Endothelial cell of umbilical vein (primary cell): ENCODE measurements around the gene HPS4. TPM values are rescaled to one million over a fixed set of nuclear protein-coding genes. Genes with fewer than 3 reads are reported as not detected.

Source experiments
- BruUV-seq: library from RNA; stranded (reverse); fragments of 400-500 nt; replicated peaks from 2 replicates; lab custom pipeline; 2021; lab: Mats Ljungman, UMichigan
- CTCF ChIA-PET: fragments of 300-600, 350-600 bp; sonication (Branson Sonifier 250); formaldehyde crosslinking; loops from one replicate; lab custom pipeline; 2021; ENCODE audit warnings: antibody characterized with exemption, inconsistent platforms; lab: Charles Lee
- POLR2A ChIA-PET: fragments of 300-600, 350-600 bp; sonication (Branson Sonifier 250); formaldehyde crosslinking; loops from one replicate; lab custom pipeline; 2021; ENCODE audit warnings: antibody characterized with exemption, inconsistent platforms; lab: Charles Lee
- DNase-seq: peaks from one replicate; pipeline ENCODE4 v3.0.0-alpha.2; 2011; ENCODE audit warnings: low read depth, low spot score
- FAIRE-seq: peaks from 2 replicates; lab custom pipeline; 2011; peaks lifted over from hg19 to GRCh38; lab: Jason Lieb, UNC
- H2AFZ ChIP-seq: 2 replicates; pipeline ENCODE4 v1.6.0; 2012; ENCODE audit warnings: low read depth, low read length, control low read depth, inconsistent platforms
- H3K27ac ChIP-seq: 2 replicates; pipeline ENCODE4 v1.5.1; 2011; ENCODE audit warnings: low read depth, mild to moderate bottlenecking, control low read depth, low read length, moderate library complexity; ENCODE audit not compliant: insufficient read depth
- H3K27me3 ChIP-seq, 2 experiments: 2 replicates each; pipeline versions ENCODE4 v1.6.0 to v1.6.1; 2011; ENCODE audit warnings: low read length in 2 of 2, mixed read lengths in 1 of 2; ENCODE audit not compliant: control insufficient read depth in 2 of 2, insufficient read depth in 2 of 2
- H3K36me3 ChIP-seq, 2 experiments: 2 replicates in 1 of 2; 3 replicates in 1 of 2; pipeline ENCODE4 v1.5.1; 2011; ENCODE audit warnings: low read length in 2 of 2, mild to moderate bottlenecking in 1 of 2, moderate library complexity in 1 of 2; ENCODE audit not compliant: control insufficient read depth in 2 of 2, insufficient read depth in 2 of 2; ENCODE audit errors: extremely low read depth in 1 of 2
- H3K4me1 ChIP-seq: 3 replicates; pipeline ENCODE4 v1.5.1; 2011; ENCODE audit warnings: mild to moderate bottlenecking, low read length; ENCODE audit not compliant: control insufficient read depth, insufficient read depth; ENCODE audit errors: extremely low read depth
- H3K4me2 ChIP-seq: 2 replicates; pipeline ENCODE4 v1.6.1; 2011; ENCODE audit warnings: low read length, control low read depth, mixed read lengths; ENCODE audit not compliant: insufficient read depth
- H3K4me3 ChIP-seq, 3 experiments: fragments of 200-600 bp in 1 of 3; sonication (generic), shearing (Covaris generic) in 1 of 3; replicated peaks in 1 of 3; 2 replicates each; pipeline ENCODE4 v1.5.1; 2011 to 2016; ENCODE audit warnings: control low read depth in 3 of 3, low read length in 3 of 3, mild to moderate bottlenecking in 2 of 3, inconsistent platforms in 1 of 3, low read depth in 1 of 3, moderate library complexity in 1 of 3; ENCODE audit not compliant: insufficient read depth in 1 of 3
- H3K79me2 ChIP-seq: 2 replicates; pipeline ENCODE4 v1.6.0; 2012; ENCODE audit warnings: low read length, inconsistent platforms; ENCODE audit not compliant: control insufficient read depth, insufficient read depth
- H3K9ac ChIP-seq: replicated peaks from 2 replicates; pipeline ENCODE3; 2011; ENCODE audit warnings: low read length, control low read depth; ENCODE audit not compliant: insufficient read depth; ENCODE audit errors: extremely low read depth
- H3K9me1 ChIP-seq: replicated peaks from 3 replicates; pipeline ENCODE4 v1.6.0; 2011; ENCODE audit warnings: mild to moderate bottlenecking, low read length; ENCODE audit not compliant: control insufficient read depth, insufficient read depth; ENCODE audit errors: extremely low read depth
- H3K9me3 ChIP-seq: replicated peaks from 2 replicates; pipeline ENCODE4 v1.5.1; 2012; ENCODE audit warnings: low read length, inconsistent platforms; ENCODE audit not compliant: control insufficient read depth, insufficient read depth
- H4K20me1 ChIP-seq: replicated peaks from 2 replicates; pipeline ENCODE3; 2011; ENCODE audit warnings: mild to moderate bottlenecking, low read length; ENCODE audit not compliant: control insufficient read depth, insufficient read depth; ENCODE audit errors: extremely low read depth
- CTCF ChIP-seq, 2 donors: IDR thresholded peaks; 1 replicate in 1 of 2; 2 replicates in 1 of 2; pipeline ENCODE4 v1.5.1; 2011; ENCODE audit warnings: low read length in 2 of 2, mild to moderate bottlenecking in 2 of 2, moderate library complexity in 2 of 2, control low read depth in 1 of 2, inconsistent platforms in 1 of 2, low read depth in 1 of 2; ENCODE audit not compliant: insufficient read depth in 1 of 2; ENCODE audit errors: extremely low read depth in 1 of 2
- EZH2 ChIP-seq: IDR thresholded peaks from 2 replicates; pipeline ENCODE4 v1.6.1; 2012; ENCODE audit warnings: borderline replicate concordance, low read depth, mild to moderate bottlenecking, moderate library complexity, low read length, inconsistent platforms; ENCODE audit not compliant: severe bottlenecking
- FOS ChIP-seq: IDR thresholded peaks from 2 replicates; pipeline ENCODE4 v1.6.1; 2011; ENCODE audit warnings: mild to moderate bottlenecking, low read length, moderate library complexity, borderline replicate concordance; ENCODE audit not compliant: insufficient read depth
- GATA2 ChIP-seq: IDR thresholded peaks from 2 replicates; pipeline ENCODE4 v1.7.0; 2011; ENCODE audit warnings: low read depth, mild to moderate bottlenecking, moderate library complexity, mixed read lengths, low read length; ENCODE audit not compliant: insufficient read length, insufficient read depth
- JUN ChIP-seq: IDR thresholded peaks from 2 replicates; pipeline ENCODE4 v1.6.1; 2011; ENCODE audit warnings: borderline replicate concordance, low read depth; ENCODE audit not compliant: insufficient read length, insufficient read depth
- MYC ChIP-seq: IDR thresholded peaks from one replicate; pipeline ENCODE4 v1.6.1; 2011; ENCODE audit warnings: mild to moderate bottlenecking, low read depth, low read length
- POLR2A ChIP-seq: IDR thresholded peaks from 2 replicates; pipeline ENCODE4 v1.6.1; 2012; ENCODE audit warnings: low read depth, mild to moderate bottlenecking, control low read depth, low read length
- POLR2AphosphoS5 ChIP-seq: IDR thresholded peaks from 2 replicates; pipeline ENCODE4 v1.6.1; 2012; ENCODE audit warnings: low read depth, mild to moderate bottlenecking, control low read depth, low read length, moderate library complexity; ENCODE audit not compliant: insufficient read depth
- dilution Hi-C: fragments of 300-500 bp; cut with MboI; formaldehyde crosslinking; loops from one replicate; pipeline ENCODE4 v1.15.0; 2019; ENCODE audit warnings: low sequenced_read_pairs; ENCODE audit not compliant: extremely low pct_ligation_motif_present
- intact Hi-C: fragments of 100-400 bp; cut with micrococcal nuclease; formaldehyde crosslinking; loops from one replicate; pipeline ENCODE4 v1.10.0; 2022
- polyA plus RNA-seq, 4 experiments: library from polyadenylated mRNA; depleted of rRNA in 3 of 4; stranded (reverse) in 3 of 4; unstranded in 1 of 4; fragments of >200 nt; gene quantifications; 2 replicates each; pipeline versions ENCODE4 v1.2.1 to v1.2.3, GENCODE V29; 2011 to 2012; ENCODE audit warnings: missing spikeins in 1 of 4
- total RNA-seq: library from RNA; stranded (reverse); gene quantifications from 2 replicates; pipeline ENCODE4 v1.2.3, GENCODE V29; 2021
- TF ChIP-seq, protein P1 (sequence below): IDR thresholded peaks from 2 replicates; pipeline ENCODE4 v1.6.1; 2011; ENCODE audit not compliant: insufficient read depth, insufficient read length

Gene HPS4
- total and polyA plus RNA-seq, 2 donors (not counting 3 experiments of a cell fraction or from before 2014, with no cell fraction given), result 28.4 to 29.7 TPM

DNA sequence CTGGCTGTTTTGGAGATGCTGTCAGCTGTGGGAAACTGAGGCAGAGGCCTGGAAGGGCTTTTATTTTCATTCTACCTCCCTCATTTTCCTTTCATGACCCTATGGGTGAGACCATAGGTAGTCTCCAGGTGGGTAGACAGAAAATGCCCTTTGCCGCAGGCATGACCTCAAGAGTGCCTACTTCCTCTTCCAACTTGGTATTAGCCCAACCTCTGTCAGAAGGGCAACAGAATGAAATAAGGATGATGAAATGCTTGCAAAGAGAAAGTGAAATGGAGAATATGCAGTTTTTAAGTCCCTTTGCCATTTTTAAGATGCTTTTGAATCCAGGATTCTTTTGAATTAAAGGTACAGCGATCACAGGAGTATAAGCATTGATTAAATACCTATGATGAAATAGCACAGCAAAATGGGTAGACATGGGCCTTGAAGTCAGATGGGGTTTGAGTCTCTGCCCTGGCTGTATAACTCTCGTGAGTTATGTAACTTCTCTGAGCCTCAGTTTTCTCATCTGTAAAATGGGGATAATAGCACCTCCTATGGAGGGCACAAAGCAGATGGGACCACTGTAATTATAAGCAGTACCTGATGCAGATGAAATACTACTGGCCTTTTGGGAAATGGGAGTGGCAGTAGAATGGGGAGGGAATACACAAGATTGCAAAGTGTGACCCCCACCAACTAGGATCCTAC lies 50.8 kb downstream of the HPS4 start:
- no peak for TF ChIP-seq JUN
- TF ChIP-seq, protein P1, sequence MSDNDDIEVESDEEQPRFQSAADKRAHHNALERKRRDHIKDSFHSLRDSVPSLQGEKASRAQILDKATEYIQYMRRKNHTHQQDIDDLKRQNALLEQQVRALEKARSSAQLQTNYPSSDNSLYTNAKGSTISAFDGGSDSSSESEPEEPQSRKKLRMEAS, result no peak
- no peak for TF ChIP-seq CTCF (IDR thresholded peaks at IDR 0.05; ENCODE audit: extremely low read depth in 1 of 2, insufficient read depth in 1 of 2, low read depth in 1 of 2, low read length in 2 of 2)
- no peak for TF ChIP-seq EZH2
- TF ChIP-seq GATA2, result no peak
- TF ChIP-seq POLR2AphosphoS5, result no peak
- no peak for TF ChIP-seq POLR2A
- TF ChIP-seq FOS, result no peak
- no peak for TF ChIP-seq MYC
- intact Hi-C loops (no loop called here), dilution Hi-C loops (no loop called here)
- Histone ChIP-seq H4K20me1 (no peaks in the 10 kb centered on the region), H3K9ac (no peak overlapping the region), H3K27me3 (no peaks in the 10 kb centered on the region), H3K27ac (no peak overlapping the region), H3K4me3 (no peak overlapping the region), H3K36me3 (peaks cover 0 to 6% of the 10 kb centered on the region in 2 experiments), H3K9me1 (no peaks in the 10 kb centered on the region), H3K9me3 (no peaks in the 10 kb centered on the region), H2AFZ (no peak overlapping the region), H3K79me2 (no peaks in the 10 kb centered on the region), H3K4me1 (peaks cover 14% of the 10 kb centered on the region), H3K4me2 (no peak overlapping the region)
- ChIA-PET CTCF (no interaction called here), POLR2A (no interaction called here)
- no TSS peak for BruUV-seq
- no peak for FAIRE-seq
- DNase-seq, result no peak
